AG04449 (cell line): Measurements from ENCODE around the gene PLAGL2.

Experiments used
- CTCF ChIA-PET: fragments of 350-600 bp; formaldehyde crosslinking; extraction: SDS; loops from one replicate; lab custom pipeline; 2021; ENCODE audit warnings: antibody characterized with exemption; lab: Yijun Ruan, JAX
- POLR2A ChIA-PET: fragments of 400-600, 350-600 bp; formaldehyde crosslinking; extraction: SDS; loops from one replicate; lab custom pipeline; 2020; ENCODE audit warnings: antibody characterized with exemption, inconsistent platforms; lab: Yijun Ruan, JAX
- DNase-seq: peaks from one replicate; pipeline ENCODE4 v3.0.0-alpha.2; 2010; ENCODE audit warnings: low read depth, low spot score
- H3K4me3 ChIP-seq: 2 replicates; pipeline ENCODE4 v1.5.1; 2011; ENCODE audit warnings: low read depth, mild to moderate bottlenecking, control low read depth, low read length
- CTCF ChIP-seq: IDR thresholded peaks from one replicate; pipeline ENCODE4 v1.5.1; 2011; ENCODE audit warnings: mild to moderate bottlenecking, moderate library complexity, low read length, control low read depth, inconsistent platforms; ENCODE audit not compliant: insufficient read depth; ENCODE audit errors: missing control alignments

The PLAGL2 gene

DNA sequence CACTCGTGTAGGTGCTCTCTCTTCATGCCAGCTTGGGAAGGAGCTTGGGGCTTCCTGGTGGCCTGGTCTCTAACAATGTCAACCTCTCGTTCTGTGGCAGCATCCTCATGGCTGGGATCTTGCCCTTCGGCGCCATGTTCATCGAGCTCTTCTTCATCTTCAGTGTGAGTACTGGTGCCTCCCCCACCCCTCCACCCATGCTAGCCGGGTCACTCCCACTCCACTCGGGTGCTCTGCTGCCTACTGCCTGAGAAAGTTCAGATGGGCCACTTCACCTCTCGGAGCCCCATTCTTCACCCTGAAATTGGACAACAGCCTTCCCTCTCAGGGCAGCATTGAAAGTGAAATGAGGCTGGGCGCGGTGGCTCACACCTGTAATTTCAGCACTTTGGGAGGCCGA lies 49.2 kb downstream of the PLAGL2 start:
- CTCF ChIA-PET: interaction anchor here (1.2 kb wide), 1 partner anchor 13 kb away, joined by 3 read pairs; no protein-coding TSS in a partner anchor

DNA sequence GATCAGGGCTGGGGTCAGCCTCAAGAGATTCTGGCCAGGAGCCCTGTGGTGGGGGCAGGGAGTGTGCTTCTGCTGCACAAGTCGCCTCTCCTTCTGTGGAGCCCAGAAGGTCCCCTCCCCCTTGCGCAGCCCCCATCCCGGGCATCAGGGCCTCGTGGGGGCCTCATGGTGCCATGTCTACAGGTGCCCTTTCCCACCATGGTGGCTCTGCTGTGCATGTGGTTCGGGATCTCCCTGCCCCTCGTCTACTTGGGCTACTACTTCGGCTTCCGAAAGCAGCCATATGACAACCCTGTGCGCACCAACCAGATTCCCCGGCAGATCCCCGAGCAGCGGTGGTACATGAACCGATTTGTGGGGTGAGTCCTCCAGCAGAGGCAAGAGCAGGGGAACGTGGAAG lies 49.9 kb downstream of the PLAGL2 start:
- H3K4me3 ChIP-seq: no peak overlapping the region
- CTCF ChIA-PET: no interaction called here

More for the DNA sequence above, 49.2 kb downstream of the PLAGL2 start:
- DNase-seq: no peak
- no peak overlapping the region for H3K4me3 ChIP-seq
- TF ChIP-seq CTCF: no peak
- POLR2A ChIA-PET: no interaction called here

DNA sequence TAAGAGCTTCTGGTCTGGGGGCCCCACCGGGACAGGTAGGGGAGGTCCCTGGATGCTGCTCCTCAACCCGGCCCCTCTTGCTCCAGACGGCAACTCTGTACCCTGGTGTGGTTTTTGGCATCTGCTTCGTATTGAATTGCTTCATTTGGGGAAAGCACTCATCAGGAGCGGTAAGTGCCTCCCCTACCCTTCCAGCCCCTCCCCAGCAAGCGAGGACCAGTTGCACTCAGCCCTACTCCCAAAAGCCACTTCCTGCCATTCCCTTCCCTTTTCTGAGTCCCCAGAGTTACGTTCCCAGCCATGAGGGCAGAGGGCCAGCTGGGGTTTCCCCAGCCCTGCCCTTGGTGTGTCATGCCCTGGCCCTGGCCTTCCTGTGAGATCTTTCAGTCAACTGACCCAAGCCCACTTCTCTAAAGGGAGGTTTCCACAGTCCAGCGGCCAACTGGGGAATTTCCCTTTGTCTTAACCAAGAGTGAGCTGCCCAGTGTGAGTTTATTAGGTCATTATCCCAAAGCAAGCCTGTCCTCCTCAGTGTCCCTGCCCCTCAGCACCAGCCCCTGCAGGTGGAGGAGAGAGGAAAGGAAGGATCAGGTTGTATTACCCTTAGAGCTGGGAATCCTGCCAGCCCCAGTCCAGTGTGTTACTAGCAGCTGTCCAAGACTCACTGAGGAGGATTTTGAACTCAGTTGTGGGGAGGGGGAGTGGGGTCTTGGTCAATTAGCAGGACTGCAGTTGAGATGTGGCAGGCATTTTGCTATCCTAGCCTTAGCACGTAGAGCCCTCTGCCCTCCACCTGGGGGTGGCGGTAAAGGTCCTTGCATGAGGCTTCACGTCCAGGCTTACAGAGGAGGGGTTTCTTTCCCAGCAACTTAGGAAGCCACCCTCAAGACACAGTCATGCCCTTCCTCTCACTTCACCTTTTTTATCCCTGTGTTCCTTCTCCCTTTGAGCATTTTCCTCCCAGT lies 52.2 kb downstream of the PLAGL2 start:
- ChIA-PET POLR2A (no interaction called here), CTCF (interaction anchor here (1.4 kb wide), 1 partner anchor 21 kb away, joined by 3 read pairs; no protein-coding TSS in a partner anchor)
- peak; percentile 24 for TF ChIP-seq CTCF
- DNase-seq: peak; percentile 19
- no peak overlapping the region for H3K4me3 ChIP-seq

More for the DNA sequence above, 49.9 kb downstream of the PLAGL2 start:
- POLR2A ChIA-PET: no interaction called here
- DNase-seq: no peak
- TF ChIP-seq CTCF: no peak

GRCh38 chr20:32153771-32154170 lies 53.8 kb downstream of the PLAGL2 start:
- no peak for TF ChIP-seq CTCF
- CTCF ChIA-PET: no interaction called here
- no peak for DNase-seq
- no peak overlapping the region for H3K4me3 ChIP-seq
- POLR2A ChIA-PET: no interaction called here

DNA sequence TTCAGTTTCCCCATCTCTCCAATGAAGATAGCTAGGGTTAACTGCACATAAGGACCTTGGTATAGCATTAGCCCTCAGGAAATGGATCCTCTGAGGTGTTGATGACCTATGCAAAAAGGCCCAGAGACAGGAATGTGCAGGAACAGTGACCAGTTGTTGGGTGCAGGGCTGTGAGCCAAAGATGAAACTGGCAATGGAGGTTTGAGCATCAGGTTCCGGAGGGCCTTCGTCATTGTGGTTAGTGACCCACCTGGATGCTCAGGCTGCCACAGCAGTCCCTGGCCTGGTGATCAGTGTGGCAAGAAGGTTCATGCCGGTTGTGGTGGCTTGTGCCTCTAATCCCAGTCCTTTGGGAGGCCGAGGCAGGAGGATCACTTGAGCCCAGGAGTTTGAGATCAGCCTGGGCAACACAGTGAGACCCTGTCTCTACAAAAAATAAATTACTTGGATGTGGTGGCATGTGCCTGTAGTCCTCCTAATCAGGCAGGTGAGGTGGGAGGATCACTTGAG lies 54.3 kb downstream of the PLAGL2 start:
- no peak for TF ChIP-seq CTCF
- H3K4me3 ChIP-seq: no peak overlapping the region
- ChIA-PET CTCF (no interaction called here), POLR2A (no interaction called here)
- DNase-seq: no peak
